ENCODE measurements around the gene SLC7A6.

The SLC7A6 gene

GRCh38 chr16:68259007-68259825 lies 5.1 kb upstream of the SLC7A6 start:
- no peak overlapping the region for H3K4me3 ChIP-seq (replicated peaks; ENCODE audit: low read depth, low read length)
- TF ChIP-seq, protein P1, sequence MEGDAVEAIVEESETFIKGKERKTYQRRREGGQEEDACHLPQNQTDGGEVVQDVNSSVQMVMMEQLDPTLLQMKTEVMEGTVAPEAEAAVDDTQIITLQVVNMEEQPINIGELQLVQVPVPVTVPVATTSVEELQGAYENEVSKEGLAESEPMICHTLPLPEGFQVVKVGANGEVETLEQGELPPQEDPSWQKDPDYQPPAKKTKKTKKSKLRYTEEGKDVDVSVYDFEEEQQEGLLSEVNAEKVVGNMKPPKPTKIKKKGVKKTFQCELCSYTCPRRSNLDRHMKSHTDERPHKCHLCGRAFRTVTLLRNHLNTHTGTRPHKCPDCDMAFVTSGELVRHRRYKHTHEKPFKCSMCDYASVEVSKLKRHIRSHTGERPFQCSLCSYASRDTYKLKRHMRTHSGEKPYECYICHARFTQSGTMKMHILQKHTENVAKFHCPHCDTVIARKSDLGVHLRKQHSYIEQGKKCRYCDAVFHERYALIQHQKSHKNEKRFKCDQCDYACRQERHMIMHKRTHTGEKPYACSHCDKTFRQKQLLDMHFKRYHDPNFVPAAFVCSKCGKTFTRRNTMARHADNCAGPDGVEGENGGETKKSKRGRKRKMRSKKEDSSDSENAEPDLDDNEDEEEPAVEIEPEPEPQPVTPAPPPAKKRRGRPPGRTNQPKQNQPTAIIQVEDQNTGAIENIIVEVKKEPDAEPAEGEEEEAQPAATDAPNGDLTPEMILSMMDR (IDR thresholded peaks at IDR 0.05; ENCODE audit: insufficient read depth, low read length, poor library complexity, severe bottlenecking), result no peak
- peaks cover 17% of the 10 kb centered on the region for H3K36me3 ChIP-seq (ENCODE audit: control insufficient read depth, insufficient read depth, low read length)
- H3K27me3 ChIP-seq (replicated peaks; ENCODE audit: control insufficient read depth, insufficient read depth, low read length), result no peaks in the 10 kb centered on the region
- no peak for DNase-seq (ENCODE audit: extremely low read depth, insufficient read length)

- Histone ChIP-seq H3K4me3 (replicated peaks; ENCODE audit: low read depth, low read length) (peak overlapping the region; percentile 82), H3K27me3 (replicated peaks; ENCODE audit: control insufficient read depth, insufficient read depth, low read length) (no peaks in the 10 kb centered on the region), H3K36me3 (ENCODE audit: control insufficient read depth, insufficient read depth, low read length) (peaks cover 11% of the 10 kb centered on the region)
- TF ChIP-seq, protein P1 (IDR thresholded peaks at IDR 0.05; ENCODE audit: insufficient read depth, low read length, poor library complexity, severe bottlenecking), result no peak
- no peak for DNase-seq (ENCODE audit: extremely low read depth, insufficient read length)
These were observed 683 bp upstream of the SLC7A6 start for GRCh38 chr16:68263559-68264127.

DNA sequence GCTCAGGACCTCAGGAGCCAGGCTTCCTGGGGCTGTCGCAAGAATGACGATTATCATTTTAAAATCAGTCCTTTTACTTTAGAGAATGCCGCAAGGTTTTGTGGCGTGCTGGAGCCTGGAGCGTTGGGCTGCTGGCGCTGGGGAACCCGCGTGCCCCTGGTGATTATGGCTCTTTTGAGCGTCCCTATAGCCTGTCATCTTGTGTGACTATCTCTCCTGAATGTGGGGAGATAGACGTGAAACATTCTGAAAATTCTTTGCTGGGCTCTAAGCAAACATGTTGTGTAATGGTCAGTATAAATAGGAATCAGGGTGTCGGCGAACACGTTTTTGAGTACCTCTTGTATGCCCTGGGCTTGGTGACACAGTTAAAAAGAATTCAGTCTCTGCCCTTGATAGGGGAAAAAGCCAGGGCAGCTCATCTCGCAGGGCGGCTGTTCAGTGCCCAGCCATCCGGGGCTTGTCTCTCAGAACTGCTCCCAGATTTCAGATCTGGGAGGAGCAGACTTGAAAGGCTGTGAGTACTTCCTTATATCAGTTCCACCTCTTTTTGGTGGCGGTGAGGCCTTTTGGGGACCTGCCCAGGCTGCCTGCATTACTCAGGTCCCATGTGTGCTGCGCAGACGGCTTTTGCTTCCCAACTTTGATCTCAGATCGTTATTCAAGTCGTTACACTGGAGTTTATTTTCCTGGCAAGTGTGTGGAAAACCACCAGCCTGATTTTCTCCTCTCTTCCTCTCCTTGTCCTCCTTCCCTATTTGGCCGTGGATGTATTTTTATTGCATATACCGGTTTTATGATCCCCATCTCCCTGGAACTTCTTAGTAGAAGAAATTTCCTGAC lies 973 bp downstream of the SLC7A6 start:
- TF ChIP-seq, protein P1 (IDR thresholded peaks at IDR 0.05; ENCODE audit: insufficient read depth, low read length, poor library complexity, severe bottlenecking), result no peak
- DNase-seq (ENCODE audit: extremely low read depth, insufficient read length), result peak; percentile 50
- Histone ChIP-seq H3K36me3 (ENCODE audit: control insufficient read depth, insufficient read depth, low read length) (peaks cover under 1% of the 10 kb centered on the region), H3K27me3 (replicated peaks; ENCODE audit: control insufficient read depth, insufficient read depth, low read length) (no peaks in the 10 kb centered on the region), H3K4me3 (replicated peaks; ENCODE audit: low read depth, low read length) (peak overlapping the region; percentile 82)

- H3K36me3 ChIP-seq (ENCODE audit: control insufficient read depth, insufficient read depth, low read length), result peaks cover 3% of the 10 kb centered on the region
- no peak for DNase-seq (ENCODE audit: extremely low read depth, insufficient read length)
- no peak overlapping the region for H3K4me3 ChIP-seq (replicated peaks; ENCODE audit: low read depth, low read length)
These were observed 3.5 kb downstream of the SLC7A6 start for GRCh38 chr16:68267612-68268405.

GRCh38 chr16:68269793-68270192 lies 5.5 kb downstream of the SLC7A6 start:
- no peak for DNase-seq (ENCODE audit: extremely low read depth, insufficient read length)
- Histone ChIP-seq H3K4me3 (replicated peaks; ENCODE audit: low read depth, low read length) (no peak overlapping the region), H3K27me3 (replicated peaks; ENCODE audit: control insufficient read depth, insufficient read depth, low read length) (no peaks in the 10 kb centered on the region), H3K36me3 (ENCODE audit: control insufficient read depth, insufficient read depth, low read length) (peaks cover 9% of the 10 kb centered on the region)
- TF ChIP-seq, protein P1 (IDR thresholded peaks at IDR 0.05; ENCODE audit: insufficient read depth, low read length, poor library complexity, severe bottlenecking), result no peak

More at GRCh38 chr16:68267612-68268405, 3.5 kb downstream of the SLC7A6 start:
- no peaks in the 10 kb centered on the region for H3K27me3 ChIP-seq (replicated peaks; ENCODE audit: control insufficient read depth, insufficient read depth, low read length)
- TF ChIP-seq, protein P1 (IDR thresholded peaks at IDR 0.05; ENCODE audit: insufficient read depth, low read length, poor library complexity, severe bottlenecking), result no peak

Measured in GM06990 (cell line).